Measurements from ENCODE around the gene RNF38. TPM values are rescaled to one million over a fixed set of nuclear protein-coding genes. Genes with fewer than 3 reads are reported as not detected.
"Not testable (repeated sequence)": the region's sequence is repeated elsewhere in the genome, so short reads cannot be mapped to it uniquely, and the experiment has no call there.

Gene RNF38
- total RNA-seq, 2 experiments from 2014 or later, result 37.0 to 40.2 TPM

DNA sequence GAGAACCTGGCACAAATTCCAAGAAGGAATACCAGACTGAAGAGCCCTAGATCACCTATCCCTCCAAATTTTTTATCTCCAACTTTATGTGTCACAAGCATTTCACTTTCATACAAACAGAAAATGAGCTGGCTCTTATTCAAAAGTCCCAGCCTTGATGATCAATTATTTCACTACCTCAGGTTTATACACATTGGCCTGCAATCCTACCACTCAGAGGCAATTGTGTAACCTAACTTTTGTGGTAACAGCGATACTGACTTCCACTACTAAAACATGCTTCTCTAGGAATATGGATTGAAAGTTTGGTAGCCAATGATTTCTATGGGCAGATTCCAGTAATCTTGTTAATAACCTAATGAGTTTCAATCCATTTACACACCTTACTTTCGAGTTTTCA lies 10.5 kb downstream of the RNF38 start:
- peaks cover 52% of the 10 kb centered on the region for H3K4me1 Mint-ChIP-seq

DNA sequence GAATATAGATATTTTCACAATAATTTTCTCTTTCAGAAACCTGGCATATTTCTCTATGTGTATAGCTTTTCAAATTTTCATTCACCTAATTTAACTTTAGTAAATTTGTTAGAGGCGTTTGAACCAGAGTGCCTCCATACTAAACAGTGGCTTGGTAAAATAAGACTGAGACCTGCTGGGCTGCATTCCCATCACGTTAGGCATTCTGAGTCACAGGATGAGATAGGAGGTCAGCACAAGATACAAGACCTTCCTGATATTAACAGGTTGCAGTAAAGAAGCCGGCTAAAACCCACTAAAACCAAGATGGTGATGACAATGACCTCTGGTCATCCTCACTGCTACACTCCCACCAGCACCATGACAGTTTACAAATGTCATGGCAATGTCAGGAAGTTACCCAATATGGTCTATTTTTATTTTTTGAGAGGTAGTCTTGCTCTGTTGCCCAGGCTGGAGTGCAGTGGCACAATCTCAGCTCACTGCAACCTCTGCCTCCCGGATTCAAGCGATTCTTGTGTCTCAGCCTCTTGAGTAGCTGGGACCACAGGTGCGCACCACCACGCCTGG lies 13.6 kb downstream of the RNF38 start:
- H3K27me3 Mint-ChIP-seq, H3K9me3 Mint-ChIP-seq, H3K4me3 Mint-ChIP-seq, H3K27ac Mint-ChIP-seq, DNase-seq: not testable (repeated sequence)
- H3K4me1 Mint-ChIP-seq, result peaks cover 59% of the 10 kb centered on the region
- peaks cover 24% of the 10 kb centered on the region for H3K36me3 Mint-ChIP-seq

More for the DNA sequence above, 10.5 kb downstream of the RNF38 start:
- Mint-ChIP-seq H3K4me3 (no peak overlapping the region), H3K36me3 (peaks cover 30% of the 10 kb centered on the region), H3K9me3 (no peaks in the 10 kb centered on the region), H3K27me3 (no peaks in the 10 kb centered on the region), H3K27ac (no peak overlapping the region)
- no peak for DNase-seq

DNA sequence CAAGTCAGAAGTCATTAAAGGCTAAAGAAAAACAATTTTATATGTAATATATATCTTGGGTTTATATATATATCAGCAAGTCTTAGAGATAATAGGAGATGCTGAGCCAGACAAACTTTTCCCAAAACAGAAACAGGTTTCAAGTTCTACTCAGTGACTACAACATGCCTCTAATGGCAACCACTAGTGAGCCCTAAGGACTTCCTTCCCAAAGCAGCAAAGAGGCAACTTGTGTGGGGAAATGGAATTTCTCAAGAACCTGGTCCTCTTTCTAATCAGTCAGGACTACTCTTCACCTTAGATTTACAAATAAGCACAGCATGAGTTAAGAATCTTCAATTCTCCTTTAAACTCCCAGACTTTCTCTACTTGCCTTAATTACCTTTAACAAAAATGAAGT lies 17.6 kb downstream of the RNF38 start:
- Mint-ChIP-seq H3K9me3 (no peaks in the 10 kb centered on the region), H3K4me1 (peaks cover 59% of the 10 kb centered on the region), H3K36me3 (peaks cover 22% of the 10 kb centered on the region), H3K27ac (no peak overlapping the region), H3K4me3 (no peak overlapping the region), H3K27me3 (no peaks in the 10 kb centered on the region)
- DNase-seq, result no peak

DNA sequence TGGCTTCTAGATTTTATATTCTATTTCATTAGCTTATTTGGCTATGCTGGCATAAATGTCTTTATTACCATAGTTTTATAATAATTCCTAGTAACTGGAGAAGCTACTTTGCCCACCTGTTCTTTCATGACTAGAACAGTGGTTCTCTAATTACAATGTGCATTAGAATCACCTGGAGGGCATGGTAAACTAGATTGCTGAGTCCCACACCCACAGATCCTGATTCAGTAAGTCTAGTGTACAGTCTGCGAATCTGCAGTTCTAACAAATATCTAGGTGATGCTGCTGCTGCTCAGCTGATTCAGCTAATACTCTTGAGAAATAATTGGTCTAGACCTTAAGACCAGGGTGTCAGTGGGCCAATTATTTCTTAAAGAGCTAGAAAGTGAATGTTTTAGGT lies 35.5 kb downstream of the RNF38 start:
- H3K27me3 Mint-ChIP-seq, result no peaks in the 10 kb centered on the region
- peaks cover 20% of the 10 kb centered on the region for H3K36me3 Mint-ChIP-seq
- H3K9me3 Mint-ChIP-seq, result no peaks in the 10 kb centered on the region
- no peak overlapping the region for H3K27ac Mint-ChIP-seq
- peaks cover 3% of the 10 kb centered on the region for H3K4me1 Mint-ChIP-seq
- no peak for DNase-seq
- no peak overlapping the region for H3K4me3 Mint-ChIP-seq

DNA sequence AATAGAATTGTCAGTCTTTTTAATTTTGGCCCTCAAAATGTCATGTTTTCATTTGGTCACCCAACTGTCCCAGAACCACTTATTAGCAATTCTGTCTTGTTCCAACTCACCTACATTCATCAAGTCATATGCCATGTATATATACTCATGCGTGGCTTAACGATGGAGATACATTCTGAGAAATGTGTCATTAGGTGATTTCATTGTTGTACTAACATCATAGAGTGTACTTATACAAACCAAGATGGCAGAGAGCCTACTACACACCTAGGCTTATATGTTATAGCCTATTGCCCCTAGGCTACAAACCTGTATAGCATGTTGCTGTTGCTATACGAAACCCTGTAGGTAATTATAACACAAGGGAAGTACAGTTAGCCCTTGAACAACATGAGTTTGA lies 36.6 kb downstream of the RNF38 start:
- no peak overlapping the region for H3K27ac Mint-ChIP-seq
- no peaks in the 10 kb centered on the region for H3K27me3 Mint-ChIP-seq
- peaks cover 3% of the 10 kb centered on the region for H3K4me1 Mint-ChIP-seq
- no peaks in the 10 kb centered on the region for H3K9me3 Mint-ChIP-seq
- H3K4me3 Mint-ChIP-seq, result no peak overlapping the region
- no peak for DNase-seq
- peaks cover 17% of the 10 kb centered on the region for H3K36me3 Mint-ChIP-seq

DNA sequence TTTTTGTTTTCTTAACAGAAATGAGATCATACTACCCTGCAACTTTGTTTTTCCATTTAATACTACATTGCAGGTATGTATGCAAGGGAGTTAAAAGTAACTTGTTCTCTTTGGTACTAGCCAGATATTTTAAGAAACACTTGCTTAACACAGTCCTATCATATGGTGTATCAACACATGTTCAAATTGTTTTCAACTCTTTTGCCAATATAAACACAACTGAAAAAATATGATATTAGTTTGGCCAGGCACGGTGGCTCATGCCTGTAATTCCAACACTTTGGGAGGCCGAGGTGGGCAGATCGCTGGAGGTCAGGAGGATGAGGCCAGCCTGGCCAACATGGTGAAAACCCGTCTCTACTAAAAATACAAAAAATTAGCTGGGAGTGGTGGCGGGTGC lies 41.6 kb downstream of the RNF38 start:
- H3K36me3 Mint-ChIP-seq, result peaks cover 15% of the 10 kb centered on the region
- H3K4me1 Mint-ChIP-seq, result peaks cover 11% of the 10 kb centered on the region
- no peaks in the 10 kb centered on the region for H3K9me3 Mint-ChIP-seq
- no peak overlapping the region for H3K27ac Mint-ChIP-seq
- no peak for DNase-seq
- no peak overlapping the region for H3K4me3 Mint-ChIP-seq
- H3K27me3 Mint-ChIP-seq, result no peaks in the 10 kb centered on the region

DNA sequence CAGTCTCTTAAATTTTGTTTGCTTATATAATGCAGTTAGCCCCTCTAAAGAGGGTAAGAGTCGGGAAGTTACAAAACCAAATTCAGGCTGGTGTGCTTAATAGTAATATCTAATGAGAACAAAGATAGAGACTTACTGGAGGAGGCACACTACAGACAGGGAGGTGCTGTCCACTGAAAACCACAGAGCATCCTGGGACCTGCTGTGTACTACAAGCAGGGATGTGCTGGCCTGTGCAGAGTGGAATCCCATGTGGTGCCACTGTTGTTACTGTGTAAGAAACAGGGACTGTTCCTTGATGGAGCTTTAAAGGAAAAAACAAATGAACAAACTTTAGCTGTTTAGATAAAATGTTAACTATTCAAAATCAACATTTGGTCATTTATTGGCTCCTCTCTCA lies 42.4 kb downstream of the RNF38 start:
- H3K9me3 Mint-ChIP-seq, result no peaks in the 10 kb centered on the region
- no peak for DNase-seq
- peak overlapping the region; percentile 25 for H3K27ac Mint-ChIP-seq
- peaks cover 6% of the 10 kb centered on the region for H3K36me3 Mint-ChIP-seq
- no peak overlapping the region for H3K4me3 Mint-ChIP-seq
- H3K27me3 Mint-ChIP-seq, result no peaks in the 10 kb centered on the region
- peaks cover 11% of the 10 kb centered on the region for H3K4me1 Mint-ChIP-seq

DNA sequence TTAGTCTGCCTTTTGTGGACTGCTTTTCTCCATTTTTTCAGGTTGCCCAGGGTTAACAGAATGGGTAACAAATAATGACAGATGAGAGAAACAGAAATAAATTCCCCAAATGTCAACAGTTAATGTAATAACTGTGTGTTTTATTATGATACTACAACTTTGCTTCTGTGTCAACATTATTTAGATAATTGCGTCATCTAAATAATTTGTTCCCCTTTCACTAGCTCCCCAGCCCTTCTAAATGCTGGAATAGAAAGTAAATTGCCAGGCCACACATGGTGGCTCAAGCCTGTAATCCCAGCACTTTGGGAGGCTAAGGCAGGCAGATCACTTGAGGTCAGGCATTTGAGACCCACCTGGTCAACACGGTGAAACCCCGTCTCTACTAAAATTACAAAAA lies 53.5 kb downstream of the RNF38 start:
- peaks cover 23% of the 10 kb centered on the region for H3K36me3 Mint-ChIP-seq
- H3K27ac Mint-ChIP-seq, result peak overlapping the region; percentile 51
- H3K4me3 Mint-ChIP-seq, result no peak overlapping the region
- H3K4me1 Mint-ChIP-seq, result peaks cover 12% of the 10 kb centered on the region
- no peaks in the 10 kb centered on the region for H3K9me3 Mint-ChIP-seq
- H3K27me3 Mint-ChIP-seq, result no peaks in the 10 kb centered on the region
- DNase-seq, result no peak

DNA sequence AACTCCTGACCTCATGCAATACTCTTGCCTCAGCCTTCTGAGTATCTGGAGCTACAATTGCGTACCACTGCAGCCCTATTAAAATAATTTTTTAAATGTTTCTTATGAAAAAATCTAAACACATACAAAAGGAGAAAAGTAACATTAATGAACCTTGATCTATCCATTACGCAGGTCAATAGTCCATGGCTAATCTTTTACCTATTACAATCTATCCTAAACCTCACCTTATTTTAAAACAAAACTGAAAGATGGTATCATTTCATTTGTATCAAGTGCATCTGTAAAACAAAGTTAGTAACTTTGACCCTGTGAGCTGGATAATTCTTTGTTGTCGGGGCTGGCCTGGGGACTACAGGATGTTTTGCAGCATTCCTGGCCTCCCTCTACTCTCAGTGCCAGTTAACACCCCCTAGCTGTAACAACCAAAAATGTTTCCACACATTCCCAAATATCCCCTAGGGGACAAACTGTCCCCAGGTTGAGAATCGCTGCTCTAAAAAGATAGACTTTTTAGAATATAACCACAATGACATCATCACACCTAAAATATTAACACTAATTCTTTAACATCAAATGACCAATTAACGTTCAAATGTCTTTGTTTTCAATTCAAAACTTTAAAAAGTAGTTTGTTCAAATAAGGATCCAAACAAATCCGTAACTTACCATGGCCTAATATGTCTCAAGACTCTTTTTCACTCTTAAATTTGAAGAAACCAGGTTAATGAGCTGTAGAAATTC lies 54.8 kb downstream of the RNF38 start:
- Mint-ChIP-seq H3K4me3 (no peak overlapping the region), H3K36me3 (peaks cover 16% of the 10 kb centered on the region), H3K9me3 (no peaks in the 10 kb centered on the region), H3K4me1 (peaks cover 9% of the 10 kb centered on the region), H3K27ac (no peak overlapping the region), H3K27me3 (no peaks in the 10 kb centered on the region)
- no peak for DNase-seq

DNA sequence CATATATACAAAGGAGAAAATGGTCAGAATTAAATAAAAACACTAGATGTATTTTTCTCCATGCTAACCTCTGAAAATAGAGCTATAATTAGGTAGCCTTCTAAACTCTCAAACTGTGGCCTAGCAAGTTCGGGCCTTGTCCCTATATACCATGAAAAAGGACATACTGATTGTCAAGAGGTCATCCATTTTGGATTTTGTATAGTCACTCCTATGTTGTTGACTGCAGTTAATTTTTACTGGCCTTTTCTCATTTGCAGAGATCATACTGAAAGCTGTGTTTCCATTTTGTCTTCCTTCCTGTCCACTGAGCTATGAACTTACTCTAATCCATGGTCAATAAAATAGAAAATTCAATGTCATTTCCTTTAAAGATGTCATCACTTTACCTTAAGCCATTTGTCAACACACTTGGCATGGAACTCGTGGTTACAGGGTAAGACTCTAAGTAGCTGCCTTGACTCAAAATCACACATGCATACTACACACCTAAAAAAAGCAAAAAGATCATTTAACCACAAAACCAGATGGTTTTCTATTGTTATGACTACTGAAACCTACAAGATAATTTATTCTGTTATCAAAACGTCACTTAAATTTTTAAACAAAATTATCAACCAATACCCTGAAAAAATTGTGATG lies 58.0 kb downstream of the RNF38 start:
- no peak for DNase-seq
- Mint-ChIP-seq H3K27me3 (no peaks in the 10 kb centered on the region), H3K27ac (peak overlapping the region; percentile 87), H3K36me3 (peaks cover 14% of the 10 kb centered on the region), H3K4me3 (no peak overlapping the region), H3K4me1 (peaks cover 9% of the 10 kb centered on the region), H3K9me3 (no peaks in the 10 kb centered on the region)

DNA sequence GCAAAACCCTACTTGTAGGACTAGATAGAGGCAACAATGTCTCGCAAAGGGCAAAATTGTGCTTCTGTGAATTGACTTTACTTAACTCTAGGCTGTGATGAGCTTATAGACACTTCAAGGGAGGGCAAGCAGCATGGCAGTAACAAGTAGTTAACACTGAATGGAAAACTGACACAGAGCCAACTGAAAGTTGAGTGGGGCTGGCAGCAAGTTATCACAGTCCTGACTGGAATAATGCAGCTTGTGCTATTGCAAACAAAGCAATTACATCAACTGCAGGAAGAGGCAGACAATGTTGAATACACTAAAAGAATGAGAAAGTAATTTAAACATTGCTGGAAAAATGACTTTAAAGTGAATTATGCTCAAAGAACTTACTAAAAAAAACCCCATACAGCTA lies 62.2 kb downstream of the RNF38 start:
- Mint-ChIP-seq H3K4me3 (no peak overlapping the region), H3K36me3 (peaks cover 16% of the 10 kb centered on the region), H3K4me1 (peaks cover 9% of the 10 kb centered on the region), H3K27me3 (no peaks in the 10 kb centered on the region), H3K27ac (no peak overlapping the region), H3K9me3 (no peaks in the 10 kb centered on the region)
- no peak for DNase-seq

DNA sequence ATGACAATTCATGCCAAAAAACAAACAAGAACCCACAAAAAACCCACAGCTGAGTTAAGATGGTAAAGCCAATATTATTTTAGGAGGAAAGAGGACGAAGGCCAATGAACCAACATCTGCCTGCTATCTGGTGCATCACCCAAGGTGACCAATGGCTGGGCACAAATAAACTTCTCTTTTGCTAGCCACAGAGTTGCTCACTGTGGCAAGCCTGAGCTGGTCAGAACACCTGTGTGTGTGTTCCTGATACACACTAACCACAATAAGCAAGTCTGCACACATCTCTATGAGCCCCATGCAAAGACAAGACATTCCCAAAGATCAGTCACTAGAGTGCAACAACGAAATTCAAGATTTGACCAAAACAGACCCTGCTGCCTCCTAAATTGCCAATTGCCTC lies 63.1 kb downstream of the RNF38 start:
- no peaks in the 10 kb centered on the region for H3K27me3 Mint-ChIP-seq
- DNase-seq, result no peak

DNA sequence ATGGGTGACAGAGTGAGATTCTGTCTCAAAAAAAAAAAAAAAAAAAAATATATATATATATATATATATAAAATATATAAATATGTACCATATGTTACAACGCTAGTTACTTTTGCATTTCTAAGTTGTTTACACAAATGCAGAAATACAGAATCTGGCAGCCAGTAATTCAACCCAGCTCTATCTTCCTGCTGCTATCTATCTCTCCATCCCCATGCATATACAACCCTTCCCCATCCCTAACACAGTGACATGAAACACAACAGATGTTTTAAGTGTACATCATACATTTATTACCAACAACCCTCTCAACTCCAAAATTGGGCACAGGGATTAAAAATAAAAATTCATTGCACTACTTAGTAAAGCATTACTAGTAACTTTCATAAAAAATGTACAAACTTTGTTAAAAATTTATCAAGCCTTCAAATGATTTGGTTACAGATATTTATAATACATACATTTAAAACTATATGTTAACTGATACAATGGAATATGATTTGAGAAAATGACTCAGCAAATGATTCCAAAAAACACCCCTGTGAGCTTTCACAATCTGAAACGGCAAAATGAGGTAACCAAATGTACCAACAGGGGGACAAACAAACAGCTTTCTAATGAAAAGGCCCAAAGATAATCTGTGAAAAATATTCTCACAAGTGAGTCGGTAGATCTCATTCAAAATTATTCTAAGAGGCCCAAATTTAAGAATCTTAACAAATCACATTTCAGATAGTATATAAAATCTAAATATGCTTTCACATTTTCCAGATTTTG lies 63.8 kb downstream of the RNF38 start:
- Mint-ChIP-seq H3K27me3 (no peaks in the 10 kb centered on the region), H3K27ac (peak overlapping the region; percentile 61), H3K4me1 (no peaks in the 10 kb centered on the region), H3K9me3 (no peaks in the 10 kb centered on the region), H3K36me3 (peaks cover 9% of the 10 kb centered on the region), H3K4me3 (no peak overlapping the region)
- DNase-seq, result no peak

More for the DNA sequence above, 63.1 kb downstream of the RNF38 start:
- H3K9me3 Mint-ChIP-seq, result no peaks in the 10 kb centered on the region
- H3K4me3 Mint-ChIP-seq, result no peak overlapping the region
- H3K36me3 Mint-ChIP-seq, result peaks cover 12% of the 10 kb centered on the region
- H3K4me1 Mint-ChIP-seq, result peaks cover 3% of the 10 kb centered on the region
- H3K27ac Mint-ChIP-seq, result peak overlapping the region; percentile 61

DNA sequence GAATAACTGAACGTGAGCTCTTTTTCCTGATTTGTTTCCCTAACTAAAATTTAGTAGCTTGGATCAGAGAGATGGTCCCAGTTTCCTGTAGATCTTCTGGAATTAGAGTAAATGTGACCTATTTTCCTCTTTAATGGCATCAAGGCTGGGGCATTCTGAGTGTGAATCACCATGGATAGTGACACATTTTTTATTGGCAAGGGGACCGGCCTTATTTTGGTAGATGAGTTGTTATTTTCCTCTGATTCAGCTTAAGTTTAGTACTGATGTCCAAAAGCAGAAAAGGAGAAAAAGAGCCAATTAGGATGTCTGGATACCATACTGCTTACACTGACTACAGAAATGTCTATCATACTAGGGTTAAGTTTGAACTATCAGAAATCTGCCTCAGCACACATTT lies 68.1 kb downstream of the RNF38 start:
- Mint-ChIP-seq H3K27me3 (no peaks in the 10 kb centered on the region), H3K27ac (no peak overlapping the region), H3K4me3 (no peak overlapping the region)

DNA sequence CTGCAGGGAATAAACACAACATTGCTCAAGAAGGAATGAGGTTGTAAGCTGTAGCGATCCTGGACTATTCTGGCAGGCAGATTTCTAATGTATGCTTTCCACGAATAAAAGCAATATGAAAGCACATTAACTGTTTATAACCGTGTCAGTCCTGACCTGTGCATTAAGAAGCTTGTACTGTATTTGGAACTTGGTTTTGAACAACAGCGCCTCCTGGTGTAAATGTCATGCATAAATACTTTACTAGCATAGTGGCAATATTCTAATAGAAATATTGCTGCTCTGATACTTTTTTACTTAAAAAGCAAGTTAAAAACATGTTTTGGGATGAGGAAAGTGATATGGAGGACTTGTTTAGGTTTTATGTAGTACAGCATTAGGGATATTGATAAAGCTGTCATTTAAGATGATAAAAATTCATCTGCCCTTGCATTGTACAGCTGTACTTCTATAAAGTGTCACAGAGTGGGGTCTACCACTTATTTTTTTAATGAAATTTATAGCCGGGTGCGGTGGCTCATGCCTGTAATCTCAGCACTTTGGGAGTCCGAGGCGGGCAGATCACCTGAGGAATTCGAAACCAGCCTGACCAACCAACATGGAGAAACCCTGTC lies 71.2 kb downstream of the RNF38 start:
- no peak for DNase-seq
- H3K27me3 Mint-ChIP-seq, result no peaks in the 10 kb centered on the region
- no peak overlapping the region for H3K4me3 Mint-ChIP-seq
- no peak overlapping the region for H3K27ac Mint-ChIP-seq
- H3K4me1 Mint-ChIP-seq, result no peaks in the 10 kb centered on the region
- no peaks in the 10 kb centered on the region for H3K36me3 Mint-ChIP-seq
- no peaks in the 10 kb centered on the region for H3K9me3 Mint-ChIP-seq

More for the DNA sequence above, 68.1 kb downstream of the RNF38 start:
- Mint-ChIP-seq H3K4me1 (no peaks in the 10 kb centered on the region), H3K36me3 (peaks cover 7% of the 10 kb centered on the region), H3K9me3 (no peaks in the 10 kb centered on the region)
- DNase-seq, result no peak
